ENCODE measurements around the gene MMS19.
A peak's percentile ranks its signal among the peaks of the same experiment; 100 is the strongest.
"Not testable (repeated sequence)": the region's sequence is repeated elsewhere in the genome, so short reads cannot be mapped to it uniquely, and the experiment has no call there.

Gene MMS19

DNA sequence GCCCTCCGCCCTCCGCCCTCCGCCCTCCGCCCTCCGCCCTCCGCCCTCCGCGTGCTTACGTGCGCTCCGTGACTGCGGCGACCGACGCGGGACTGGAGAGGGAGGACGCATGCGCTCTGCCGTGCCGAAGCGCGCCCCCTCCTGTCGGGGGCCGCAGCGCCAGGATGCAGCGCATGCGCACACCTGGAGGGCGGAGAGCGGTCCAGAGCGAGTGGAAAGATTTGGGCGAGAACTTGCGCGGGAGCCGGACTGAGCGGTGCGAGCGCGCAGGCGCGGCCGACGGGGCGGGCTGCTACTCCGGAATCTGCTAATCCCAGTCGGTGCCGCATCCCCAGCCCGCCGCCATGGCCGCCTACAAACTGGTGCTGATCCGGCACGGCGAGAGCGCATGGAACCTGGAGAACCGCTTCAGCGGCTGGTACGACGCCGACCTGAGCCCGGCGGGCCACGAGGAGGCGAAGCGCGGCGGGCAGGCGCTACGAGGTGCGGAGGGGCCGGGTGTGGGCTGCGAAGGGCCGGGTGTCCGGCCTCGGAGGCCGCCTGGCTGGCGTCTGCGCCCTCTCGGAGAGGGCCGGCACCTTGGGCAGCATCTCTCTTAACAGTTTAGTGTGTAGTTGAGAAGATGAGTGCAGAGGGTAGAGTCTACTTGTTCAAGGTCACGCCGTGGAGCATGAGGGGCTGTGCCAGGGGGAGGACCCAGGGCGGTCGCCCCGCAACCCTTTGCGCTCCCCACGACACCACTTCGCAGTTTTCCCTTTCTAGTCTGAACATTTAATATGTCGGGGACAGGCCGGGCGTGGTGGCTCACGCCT is 72.1 kb downstream of the MMS19 start, which contains the start of gene PGAM1:
PGAM1 (plus strand) TSS at position 228 of the 812 bp plus-strand sequence; CDS start at position 345, 117 bp downstream.
- DNase-seq (ENCODE audit: low read depth): peak; percentile 77

DNA sequence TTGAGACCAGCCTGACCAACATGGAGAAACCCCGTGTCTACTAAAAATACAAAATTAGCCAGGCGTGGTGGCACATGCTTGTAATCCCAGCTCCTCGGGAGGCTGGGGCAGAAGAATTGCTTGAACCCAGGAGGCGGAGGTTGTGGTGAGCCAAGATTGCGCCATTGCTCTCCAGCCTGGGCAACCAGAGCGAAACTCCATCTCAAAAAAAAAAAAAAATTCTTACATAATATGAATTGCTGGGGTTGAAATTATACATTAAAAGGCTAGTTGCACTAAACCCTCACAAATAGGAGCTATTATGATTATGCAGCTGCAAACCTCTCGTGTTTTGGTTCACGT is 74.5 kb downstream of the MMS19 start:
- DNase-seq (ENCODE audit: low read depth): not testable (repeated sequence)

DNA sequence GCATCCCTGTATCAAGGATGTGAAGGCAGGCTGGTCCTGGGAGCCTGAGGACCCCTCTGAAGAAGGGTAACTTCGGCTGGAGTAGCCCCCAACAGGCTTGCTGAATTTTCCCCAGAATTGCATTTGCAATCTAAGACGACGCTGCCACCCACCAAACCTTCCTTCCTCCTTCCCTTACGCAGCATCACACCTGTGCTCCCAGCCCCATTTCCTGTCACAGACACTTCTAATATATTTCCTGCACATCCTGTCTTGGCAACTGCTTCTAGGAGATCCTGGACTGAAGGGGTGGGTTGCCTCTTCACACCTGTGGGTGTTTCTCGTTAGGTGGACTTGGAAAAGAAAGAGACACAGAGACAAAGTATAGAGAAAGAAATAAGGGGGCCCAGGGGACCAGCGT is 81.7 kb downstream of the MMS19 start:
- DNase-seq (ENCODE audit: low read depth): no peak

DNA sequence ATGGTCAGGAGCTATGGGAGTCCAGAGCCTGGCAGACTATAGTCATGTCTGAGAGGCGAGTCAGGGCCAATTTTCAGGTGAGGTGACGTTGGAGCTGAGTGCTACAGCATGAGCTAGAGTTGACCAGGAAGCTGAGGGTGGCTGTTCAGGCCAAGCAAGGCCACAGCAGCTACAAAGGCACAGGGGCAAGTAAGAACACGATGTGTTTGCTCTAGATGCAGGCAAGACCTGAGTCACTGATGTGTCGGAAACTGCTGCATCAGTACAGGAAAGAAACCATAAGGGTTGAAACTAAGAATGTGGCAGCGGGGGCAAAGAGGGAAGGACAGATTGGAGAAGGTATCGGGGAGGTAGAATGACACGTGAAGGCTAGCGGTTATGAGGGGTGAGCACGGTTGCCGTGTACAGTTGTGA is 85.3 kb downstream of the MMS19 start:
- DNase-seq (ENCODE audit: low read depth): no peak

DNA sequence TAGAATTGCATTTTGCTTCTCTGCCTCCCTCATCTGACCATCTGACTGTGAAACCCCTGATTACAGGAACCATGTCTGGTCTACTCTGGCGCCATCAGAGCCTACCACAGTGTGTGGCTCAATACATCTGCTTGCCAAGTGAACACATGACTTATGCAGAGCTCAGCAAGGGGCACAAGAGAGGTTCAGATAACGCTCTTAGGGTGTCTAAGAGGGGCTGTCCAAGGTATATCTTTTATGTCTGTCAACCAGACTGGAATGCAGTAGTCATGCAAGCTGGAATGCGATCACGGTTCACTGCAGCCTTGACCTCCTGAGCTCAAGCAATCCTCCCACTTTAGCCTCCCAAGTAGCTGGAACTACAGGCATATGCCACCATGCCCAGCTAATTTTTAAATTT is 86.8 kb downstream of the MMS19 start:
- DNase-seq (ENCODE audit: low read depth): no peak

DNA sequence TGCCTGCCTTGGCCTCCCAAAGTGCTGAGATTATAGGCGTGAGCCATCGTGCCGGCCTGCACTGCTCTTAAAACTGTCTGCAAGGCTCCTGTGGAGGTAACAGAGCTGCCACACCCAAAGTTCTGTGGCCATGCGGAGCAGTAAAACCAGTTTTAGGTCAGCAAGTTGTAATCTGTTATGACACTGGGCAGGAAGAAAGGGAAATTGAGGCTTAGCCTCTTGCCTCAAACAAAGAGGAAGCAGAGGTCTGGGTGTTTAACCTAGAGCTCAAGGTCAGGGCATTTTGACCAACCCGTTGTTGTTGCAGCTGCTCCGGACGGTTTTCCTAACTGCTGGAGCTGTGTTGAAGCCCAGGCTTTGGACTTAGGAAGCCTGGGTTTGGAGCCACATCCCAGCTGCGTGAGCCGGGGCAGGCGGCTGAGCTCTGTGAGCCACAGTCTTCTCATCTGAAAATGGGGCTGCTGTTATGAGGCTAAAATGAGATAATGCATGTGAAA is 89.7 kb downstream of the MMS19 start:
- no peak for DNase-seq (ENCODE audit: low read depth)
